Measurements from ENCODE around the gene HS3ST5.

Gene HS3ST5

GRCh38 chr6:114061116-114061515 is 281.7 kb downstream of the HS3ST5 start:
- TF ChIP-seq CTCF (IDR thresholded peaks at IDR 0.05; ENCODE audit: borderline replicate concordance, insufficient read depth, low read depth, low read length), result no peak
- H3K4me3 ChIP-seq (ENCODE audit: low read depth, low read length), result no peak overlapping the region

- TF ChIP-seq CTCF (IDR thresholded peaks at IDR 0.05; ENCODE audit: borderline replicate concordance, insufficient read depth, low read depth, low read length), result no peak
- H3K4me3 ChIP-seq (ENCODE audit: low read depth, low read length), result no peak overlapping the region
Observed at GRCh38 chr6:114058435-114058834, 284.4 kb downstream of the HS3ST5 start.

GRCh38 chr6:114055763-114056162 is 287.1 kb downstream of the HS3ST5 start:
- TF ChIP-seq CTCF (IDR thresholded peaks at IDR 0.05; ENCODE audit: borderline replicate concordance, insufficient read depth, low read depth, low read length), result no peak

GRCh38 chr6:114055349-114055748 is 287.5 kb downstream of the HS3ST5 start:
- no peak overlapping the region for H3K4me3 ChIP-seq (ENCODE audit: low read depth, low read length)
- no peak for TF ChIP-seq CTCF (IDR thresholded peaks at IDR 0.05; ENCODE audit: borderline replicate concordance, insufficient read depth, low read depth, low read length)

More at GRCh38 chr6:114055763-114056162, 287.1 kb downstream of the HS3ST5 start:
- H3K4me3 ChIP-seq (ENCODE audit: low read depth, low read length), result no peak overlapping the region

GRCh38 chr6:114053791-114054190 is 289.0 kb downstream of the HS3ST5 start:
- TF ChIP-seq CTCF (IDR thresholded peaks at IDR 0.05; ENCODE audit: borderline replicate concordance, insufficient read depth, low read depth, low read length), result no peak

GRCh38 chr6:114052141-114052540 is 290.7 kb downstream of the HS3ST5 start:
- TF ChIP-seq CTCF (IDR thresholded peaks at IDR 0.05; ENCODE audit: borderline replicate concordance, insufficient read depth, low read depth, low read length), result no peak
- no peak overlapping the region for H3K4me3 ChIP-seq (ENCODE audit: low read depth, low read length)

More at GRCh38 chr6:114053791-114054190, 289.0 kb downstream of the HS3ST5 start:
- H3K4me3 ChIP-seq (ENCODE audit: low read depth, low read length), result no peak overlapping the region

- TF ChIP-seq CTCF (IDR thresholded peaks at IDR 0.05; ENCODE audit: borderline replicate concordance, insufficient read depth, low read depth, low read length), result no peak
- no peak overlapping the region for H3K4me3 ChIP-seq (ENCODE audit: low read depth, low read length)
Observed at GRCh38 chr6:114051031-114051430, 291.8 kb downstream of the HS3ST5 start.
